ENCODE measurements around the gene TPPP2. TPM values are rescaled to one million over a fixed set of nuclear protein-coding genes. Genes with fewer than 3 reads are reported as not detected.

Gene TPPP2
- total RNA-seq, 1 experiment from 2014 or later, result not detected

DNA sequence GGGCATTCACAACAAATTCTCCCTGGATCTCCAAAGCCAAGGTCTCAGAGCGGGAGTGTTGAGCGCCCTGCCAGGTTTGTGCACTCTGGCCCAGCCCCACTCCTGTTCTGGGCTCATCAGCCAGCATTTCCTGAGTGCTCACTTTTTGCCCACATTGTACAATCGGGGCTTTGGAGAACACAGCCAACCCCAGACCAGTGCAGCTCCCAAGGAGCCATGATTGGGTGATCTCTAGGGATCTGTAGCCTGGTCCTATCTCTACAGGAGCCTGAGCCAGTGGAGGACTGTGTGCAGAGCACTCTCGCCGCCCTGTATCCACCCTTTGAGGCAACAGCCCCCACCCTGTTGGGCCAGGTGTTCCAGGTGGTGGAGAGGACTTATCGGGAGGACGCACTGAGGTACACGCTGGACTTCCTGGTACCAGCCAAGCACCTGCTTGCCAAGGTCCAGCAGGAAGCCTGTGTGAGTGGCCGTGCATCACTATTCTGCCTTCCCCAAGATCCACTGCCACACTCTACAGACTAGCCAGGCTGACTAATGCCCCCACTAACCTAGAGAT lies 42.8 kb downstream of the TPPP2 start:
- no peak overlapping the region for H3K4me3 Mint-ChIP-seq (ENCODE audit: unreplicated experiment)
- H3K27ac Mint-ChIP-seq (ENCODE audit: low read depth, unreplicated experiment), result no peak overlapping the region
- ChIA-PET POLR2A (interaction anchor here (0.6 to 3.7 kb wide), 5 partner anchors 11 to 87 kb away, joined by 3 to 38 read pairs (median 4); no protein-coding TSS in a partner anchor), CTCF (interaction anchor here (1.5 to 6.3 kb wide), 5 partner anchors 16 to 43 kb away, joined by 4 to 82 read pairs (median 28); no protein-coding TSS in a partner anchor)
- no peak for DNase-seq (ENCODE audit: unreplicated experiment)
- intact Hi-C loops (cut with micrococcal nuclease), result no loop called here
- H3K9me3 Mint-ChIP-seq (ENCODE audit: unreplicated experiment), result no peaks in the 10 kb centered on the region
- H3K27me3 Mint-ChIP-seq (ENCODE audit: insufficient read depth, unreplicated experiment), result no peaks in the 10 kb centered on the region
- no TSS peak for BruUV-seq (replicated peaks)
- no peak for TF ChIP-seq CTCF (IDR thresholded peaks at IDR 0.05; ENCODE audit: unreplicated experiment)
- H3K36me3 Mint-ChIP-seq (ENCODE audit: insufficient read depth, unreplicated experiment), result peaks cover 12% of the 10 kb centered on the region
- peaks cover 26% of the 10 kb centered on the region for H3K4me1 Mint-ChIP-seq (ENCODE audit: insufficient read depth, unreplicated experiment)

DNA sequence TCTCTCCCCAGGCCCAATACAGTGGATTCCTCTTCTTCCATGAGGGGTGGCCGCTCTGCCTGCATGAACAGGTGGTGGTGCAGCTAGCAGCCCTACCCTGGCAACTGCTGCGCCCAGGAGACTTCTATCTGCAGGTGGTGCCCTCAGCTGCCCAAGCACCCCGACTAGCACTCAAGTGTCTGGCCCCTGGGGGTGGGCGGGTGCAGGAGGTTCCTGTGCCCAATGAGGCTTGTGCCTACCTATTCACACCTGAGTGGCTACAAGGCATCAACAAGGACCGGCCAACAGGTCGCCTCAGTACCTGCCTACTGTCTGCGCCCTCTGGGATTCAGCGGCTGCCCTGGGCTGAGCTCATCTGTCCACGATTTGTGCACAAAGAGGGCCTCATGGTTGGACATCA lies 43.9 kb downstream of the TPPP2 start:
- H3K27me3 Mint-ChIP-seq (ENCODE audit: insufficient read depth, unreplicated experiment), result no peaks in the 10 kb centered on the region
- DNase-seq (ENCODE audit: unreplicated experiment), result no peak
- no peak overlapping the region for H3K4me3 Mint-ChIP-seq (ENCODE audit: unreplicated experiment)
- intact Hi-C loops (cut with micrococcal nuclease), result no loop called here
- ChIA-PET POLR2A (no interaction called here), CTCF (interaction anchor here (1.3 to 6.3 kb wide), 3 partner anchors 20 to 31 kb away, joined by 3 to 82 read pairs (median 77); no protein-coding TSS in a partner anchor)
- no peak for TF ChIP-seq CTCF (IDR thresholded peaks at IDR 0.05; ENCODE audit: unreplicated experiment)
- H3K36me3 Mint-ChIP-seq (ENCODE audit: insufficient read depth, unreplicated experiment), result peaks cover 12% of the 10 kb centered on the region
- no peaks in the 10 kb centered on the region for H3K9me3 Mint-ChIP-seq (ENCODE audit: unreplicated experiment)
- H3K4me1 Mint-ChIP-seq (ENCODE audit: insufficient read depth, unreplicated experiment), result peaks cover 20% of the 10 kb centered on the region
- H3K27ac Mint-ChIP-seq (ENCODE audit: low read depth, unreplicated experiment), result no peak overlapping the region
- BruUV-seq (replicated peaks), result no TSS peak

- intact Hi-C loops (cut with micrococcal nuclease), result no loop called here
- Mint-ChIP-seq H3K36me3 (ENCODE audit: insufficient read depth, unreplicated experiment) (peaks cover 12% of the 10 kb centered on the region), H3K4me1 (ENCODE audit: insufficient read depth, unreplicated experiment) (peaks cover 20% of the 10 kb centered on the region), H3K9me3 (ENCODE audit: unreplicated experiment) (no peaks in the 10 kb centered on the region), H3K27me3 (ENCODE audit: insufficient read depth, unreplicated experiment) (no peaks in the 10 kb centered on the region), H3K4me3 (ENCODE audit: unreplicated experiment) (no peak overlapping the region), H3K27ac (ENCODE audit: low read depth, unreplicated experiment) (no peak overlapping the region)
- ChIA-PET POLR2A (no interaction called here), CTCF (interaction anchor here (1.0 to 6.3 kb wide), 4 partner anchors 19 to 30 kb away, joined by 3 to 82 read pairs (median 40); no protein-coding TSS in a partner anchor)
- BruUV-seq (replicated peaks), result no TSS peak
- DNase-seq (ENCODE audit: unreplicated experiment), result no peak
- TF ChIP-seq CTCF (IDR thresholded peaks at IDR 0.05; ENCODE audit: unreplicated experiment), result no peak
Measured at GRCh38 chr14:21074398-21075272, 44.6 kb downstream of the TPPP2 start.

DNA sequence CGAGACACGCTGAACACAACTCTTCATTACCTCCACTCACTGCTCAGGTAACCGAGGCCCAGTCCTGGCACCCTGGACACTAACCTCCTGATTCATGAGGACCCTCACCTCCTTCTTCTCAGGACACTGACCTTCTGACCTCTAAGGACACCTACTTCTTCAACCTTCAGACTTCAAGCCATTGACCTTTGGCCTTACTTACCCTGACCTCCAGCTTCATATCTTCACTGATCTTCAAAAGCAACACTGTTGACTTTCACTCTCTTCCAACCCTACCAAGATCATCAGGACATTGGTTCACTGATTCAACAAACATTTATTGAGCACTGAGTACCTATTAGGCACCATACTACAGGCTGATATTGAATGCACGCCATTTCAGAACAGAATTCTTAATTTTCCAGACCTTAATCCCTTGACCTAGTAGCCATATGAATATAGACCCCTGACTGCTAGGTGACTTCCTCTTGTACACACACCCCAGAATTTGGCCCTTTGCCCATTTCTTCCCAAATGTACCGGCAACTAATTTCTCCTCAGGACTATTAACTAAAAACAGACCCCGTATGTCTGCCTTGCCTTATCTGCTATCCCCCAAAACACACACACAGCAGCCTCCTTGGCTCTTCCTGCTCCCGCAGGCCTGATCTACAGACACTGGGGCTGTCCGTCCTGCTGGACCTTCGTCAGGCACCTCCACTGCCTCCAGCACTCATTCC lies 45.9 kb downstream of the TPPP2 start:
- no TSS peak for BruUV-seq (replicated peaks)
- H3K27ac Mint-ChIP-seq (ENCODE audit: low read depth, unreplicated experiment), result no peak overlapping the region

More for the DNA sequence above, 45.9 kb downstream of the TPPP2 start:
- ChIA-PET POLR2A (no interaction called here), CTCF (interaction anchor here (6.3 kb wide), 1 partner anchor 18 kb away, joined by 77 read pairs; no protein-coding TSS in a partner anchor)
- Mint-ChIP-seq H3K4me1 (ENCODE audit: insufficient read depth, unreplicated experiment) (peaks cover 20% of the 10 kb centered on the region), H3K36me3 (ENCODE audit: insufficient read depth, unreplicated experiment) (peaks cover 9% of the 10 kb centered on the region), H3K4me3 (ENCODE audit: unreplicated experiment) (no peak overlapping the region), H3K9me3 (ENCODE audit: unreplicated experiment) (no peaks in the 10 kb centered on the region), H3K27me3 (ENCODE audit: insufficient read depth, unreplicated experiment) (no peaks in the 10 kb centered on the region)
- DNase-seq (ENCODE audit: unreplicated experiment), result no peak
- no peak for TF ChIP-seq CTCF (IDR thresholded peaks at IDR 0.05; ENCODE audit: unreplicated experiment)
- intact Hi-C loops (cut with micrococcal nuclease), result no loop called here

Measured in MCF 10A (cell line).